HG02610 (cell line): ENCODE results near the gene CHMP2B.

Source experiments
- ATAC-seq: cut with Tn5 transposase; IDR thresholded peaks from one replicate; pipeline ENCODE4 v1.9.1; 2021; ENCODE audit warnings: mild to moderate bottlenecking, moderate library complexity; ENCODE audit not compliant: unreplicated experiment

CHMP2B gene

DNA sequence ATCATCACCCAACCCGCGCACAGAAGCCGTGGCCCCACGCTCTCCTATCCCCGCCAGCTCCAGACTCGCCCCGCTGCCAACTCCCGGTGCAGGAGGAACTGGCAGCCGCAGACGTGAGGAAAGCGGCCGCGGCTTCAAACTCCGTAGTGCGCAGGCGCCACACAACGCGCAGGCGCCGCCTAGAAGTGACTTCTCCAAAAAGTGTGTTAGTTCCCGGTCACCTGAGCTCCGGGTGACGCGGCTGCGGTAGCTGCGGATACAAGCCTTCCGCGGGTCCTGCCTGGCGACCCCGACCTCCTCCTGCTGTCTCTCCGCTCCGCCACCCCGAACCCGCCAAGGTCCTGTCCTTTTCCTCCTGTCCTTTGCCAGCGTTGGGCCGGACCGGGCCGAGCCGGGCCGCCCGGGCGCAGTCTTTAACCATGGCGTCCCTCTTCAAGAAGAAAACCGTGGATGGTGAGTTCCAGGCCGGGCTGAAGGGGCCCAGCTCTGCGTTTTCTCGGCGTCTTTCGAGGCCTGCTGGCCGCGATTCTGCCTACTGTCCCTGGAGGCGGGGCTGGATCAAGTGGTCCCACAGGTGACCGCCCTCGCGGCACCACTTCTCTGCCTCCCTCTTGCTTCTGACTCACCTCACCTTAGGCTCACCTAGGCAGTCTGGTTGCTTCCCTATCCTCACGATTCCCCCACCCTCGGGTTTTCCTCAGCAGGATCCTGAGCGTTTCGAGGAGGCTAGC lies at the start of gene CHMP2B:
CHMP2B (plus strand) TSS at position 206 of the 731 bp plus-strand sequence; CDS start at position 420, 214 bp downstream.
- ATAC-seq: peak; percentile 96

- no peak for ATAC-seq
Observed at GRCh38 chr3:87179642-87180041, 47.5 kb upstream of the CHMP2B start.

DNA sequence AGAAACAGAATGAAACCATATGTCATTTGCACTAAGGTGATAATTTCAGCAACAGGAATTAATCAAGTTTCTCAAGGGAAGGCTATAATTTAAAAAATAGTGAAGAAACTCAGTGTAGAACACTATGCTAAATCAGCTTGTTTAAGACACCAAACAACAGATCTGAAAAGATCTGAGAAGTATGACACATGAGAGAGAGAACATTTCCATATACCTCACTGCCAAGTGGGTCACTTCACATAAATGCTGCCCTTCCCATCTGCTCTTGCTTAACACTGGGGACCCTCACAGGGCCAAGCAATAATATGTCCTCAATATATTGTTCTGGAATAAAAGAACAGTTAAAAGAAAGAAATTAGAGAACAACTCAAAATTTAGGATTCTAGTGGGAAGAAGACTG lies 45.6 kb upstream of the CHMP2B start:
- ATAC-seq: no peak

- ATAC-seq: no peak
Observed at GRCh38 chr3:87182023-87182422, 45.1 kb upstream of the CHMP2B start.

- no peak for ATAC-seq
Observed at GRCh38 chr3:87186608-87187159, 40.4 kb upstream of the CHMP2B start.

DNA sequence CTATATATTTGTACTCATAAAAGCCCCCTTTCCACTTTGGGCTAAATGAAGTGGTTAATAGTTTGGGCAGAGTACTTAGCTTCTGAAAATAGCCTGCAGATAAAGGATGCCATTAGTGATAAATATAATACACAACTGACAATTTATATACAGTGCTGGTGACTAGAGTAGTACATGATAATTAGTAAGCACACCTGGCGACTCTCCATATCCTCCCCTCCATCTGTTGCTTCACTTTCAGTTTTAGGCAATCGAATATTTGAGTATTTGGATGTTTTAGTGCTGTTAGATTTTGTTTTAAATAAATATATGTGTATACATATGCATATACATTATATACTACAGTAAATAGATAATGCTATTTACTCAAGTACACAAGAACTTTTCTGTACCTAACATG lies 35.9 kb upstream of the CHMP2B start:
- ATAC-seq: no peak

GRCh38 chr3:87191641-87192040 lies 35.5 kb upstream of the CHMP2B start:
- ATAC-seq: no peak

GRCh38 chr3:87196879-87197278 lies 30.2 kb upstream of the CHMP2B start:
- no peak for ATAC-seq

- ATAC-seq: no peak
Observed at GRCh38 chr3:87197531-87197930, 29.6 kb upstream of the CHMP2B start.

DNA sequence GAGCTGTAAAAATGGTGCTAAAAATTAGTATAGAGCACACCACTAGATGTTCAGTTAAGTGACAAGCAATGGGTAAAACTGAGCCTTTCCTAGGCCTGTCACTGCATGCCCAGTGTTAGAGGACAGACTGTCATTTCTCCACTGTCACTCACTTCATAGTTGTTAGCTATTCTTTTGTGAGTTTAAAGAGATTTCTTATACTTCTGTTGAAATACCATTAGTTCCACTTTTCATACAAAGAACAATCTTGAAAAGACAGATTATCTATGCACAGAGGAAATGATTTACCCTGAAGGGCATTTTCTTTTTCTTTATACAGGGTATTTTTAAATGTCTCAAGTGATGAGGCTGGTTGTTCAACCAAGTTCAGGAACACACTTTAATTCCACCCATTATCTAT lies 28.3 kb upstream of the CHMP2B start:
- no peak for ATAC-seq

DNA sequence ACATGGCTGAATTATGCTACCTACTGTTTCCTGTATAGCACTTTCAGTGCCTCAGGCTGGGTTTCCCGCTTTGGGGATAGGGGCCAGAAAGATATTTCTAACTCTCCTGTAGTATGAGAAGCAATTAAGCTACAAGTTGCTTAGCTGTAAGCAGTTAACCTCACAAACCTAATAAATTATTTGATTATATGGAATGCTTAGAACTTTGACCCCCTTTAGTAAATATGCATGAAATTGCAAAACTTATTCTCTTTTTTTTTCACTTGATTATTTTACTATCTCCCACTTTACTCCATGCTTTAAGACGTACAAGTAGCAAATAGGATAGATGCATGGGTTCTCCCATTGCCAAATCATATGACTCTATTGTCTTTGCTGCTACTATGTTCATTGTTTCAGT lies 27.5 kb upstream of the CHMP2B start:
- ATAC-seq: no peak

- ATAC-seq: no peak
Observed at GRCh38 chr3:87200060-87200647, 27.0 kb upstream of the CHMP2B start.

DNA sequence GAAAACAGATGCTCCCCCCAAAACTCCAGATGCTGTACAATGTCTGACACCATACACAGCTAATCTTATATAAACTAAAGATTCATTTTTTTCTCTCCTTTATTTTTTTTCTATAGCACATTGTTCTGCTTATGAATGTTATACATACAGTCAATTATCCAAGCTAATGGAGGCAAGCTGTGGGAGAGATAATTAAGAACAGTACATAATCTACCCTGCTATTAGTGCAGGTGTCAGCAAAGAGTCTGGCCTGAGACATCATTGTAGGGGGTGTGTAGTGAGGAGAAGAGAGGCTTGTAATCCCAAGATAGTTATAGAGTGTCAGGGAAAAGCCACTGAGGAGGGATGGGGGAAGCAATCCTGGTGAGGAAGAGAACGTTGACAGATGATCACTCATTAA lies 25.4 kb upstream of the CHMP2B start:
- ATAC-seq: no peak

GRCh38 chr3:87203809-87204208 lies 23.3 kb upstream of the CHMP2B start:
- ATAC-seq: no peak

- ATAC-seq: no peak
Observed at GRCh38 chr3:87206070-87206469, 21.0 kb upstream of the CHMP2B start.

- no peak for ATAC-seq
Observed at GRCh38 chr3:87206635-87207034, 20.5 kb upstream of the CHMP2B start.

- no peak for ATAC-seq
Observed at GRCh38 chr3:87207460-87207859, 19.6 kb upstream of the CHMP2B start.

- ATAC-seq: no peak
Observed at GRCh38 chr3:87209111-87209510, 18.0 kb upstream of the CHMP2B start.

GRCh38 chr3:87218560-87218959 lies 8.5 kb upstream of the CHMP2B start:
- ATAC-seq: no peak

GRCh38 chr3:87219611-87220010 lies 7.5 kb upstream of the CHMP2B start:
- no peak for ATAC-seq

- ATAC-seq: no peak
Observed at GRCh38 chr3:87225659-87226058, 1.4 kb upstream of the CHMP2B start.

DNA sequence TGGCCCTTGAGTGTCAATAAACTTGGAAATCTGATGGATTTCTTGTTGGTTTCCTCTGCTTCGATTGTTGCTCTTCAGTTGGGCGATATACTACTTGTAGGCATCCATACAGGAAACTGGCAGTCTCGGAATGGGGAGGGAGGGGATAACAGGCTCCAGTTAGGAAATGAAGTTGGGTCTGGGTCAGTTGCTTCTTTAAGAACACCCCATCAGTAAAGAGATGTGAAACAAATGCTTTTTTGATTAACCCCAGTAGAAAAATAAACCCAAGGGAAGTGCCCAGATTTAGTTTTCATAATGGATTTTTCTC lies 681 bp downstream of the CHMP2B start:
- peak; percentile 5 for ATAC-seq

- ATAC-seq: no peak
Observed at GRCh38 chr3:87228316-87228715, 1.2 kb downstream of the CHMP2B start.
